HepG2 (cell line): ENCODE results near the gene EPB41L2. TPM values are rescaled to one million over a fixed set of nuclear protein-coding genes. Genes with fewer than 3 reads are reported as not detected.
A peak's percentile ranks its signal among the peaks of the same experiment; 100 is the strongest.

Experiments
- CBX1 ChIP-seq: IDR thresholded peaks from one replicate; pipeline ENCODE4 v1.6.1; 2016; ENCODE audit warnings: antibody characterized with exemption, low read depth
- DNMT1 ChIP-seq: sonication (generic); formaldehyde crosslinking; IDR thresholded peaks from 2 replicates; pipeline ENCODE4 v1.5.1; 2020; ENCODE audit warnings: mild to moderate bottlenecking, missing genetic modification reagents
- ERF ChIP-seq: IDR thresholded peaks from 2 replicates; pipeline ENCODE4 v1.6.1; 2018; ENCODE audit warnings: missing biosample characterization, missing genetic modification reagents
- ETS1 ChIP-seq: sonication (generic); formaldehyde crosslinking; IDR thresholded peaks from 2 replicates; pipeline ENCODE4 v1.4.0; 2020; ENCODE audit warnings: missing genetic modification reagents
- HNF4A ChIP-seq: sonication (generic); formaldehyde crosslinking; IDR thresholded peaks from 2 replicates; pipeline ENCODE4 v1.4.0; 2020; ENCODE audit warnings: missing genetic modification reagents
- NCOR1 ChIP-seq: fragments of 200-600 bp; sonication (generic); IDR thresholded peaks from 2 replicates; pipeline ENCODE4 v1.7.0; 2017; ENCODE audit warnings: antibody characterized with exemption, low read length, borderline replicate concordance
- NFE2L1 ChIP-seq: sonication (generic); formaldehyde crosslinking; IDR thresholded peaks from 2 replicates; pipeline ENCODE4 v1.4.0; 2020; ENCODE audit warnings: missing genetic modification reagents, mild to moderate bottlenecking, borderline replicate concordance
- RFXANK ChIP-seq: IDR thresholded peaks from 2 replicates; pipeline ENCODE4 v1.6.1; 2016
- SIX1 ChIP-seq: sonication (generic); formaldehyde crosslinking; IDR thresholded peaks from 2 replicates; pipeline ENCODE4 v1.4.0; 2020; ENCODE audit warnings: missing genetic modification reagents, borderline replicate concordance
- SNAI1 ChIP-seq: sonication (generic); formaldehyde crosslinking; IDR thresholded peaks from 2 replicates; pipeline ENCODE4 v1.5.0; 2020; ENCODE audit warnings: mild to moderate bottlenecking, missing genetic modification reagents, borderline replicate concordance
- SOX5 ChIP-seq: IDR thresholded peaks from 2 replicates; pipeline ENCODE4 v1.6.1; 2016; ENCODE audit warnings: borderline replicate concordance
- ZBTB49 ChIP-seq: sonication (generic); formaldehyde crosslinking; IDR thresholded peaks from 2 replicates; pipeline ENCODE4 v1.4.0; 2020; ENCODE audit warnings: missing genetic modification reagents, borderline replicate concordance
- ZBTB7B ChIP-seq: sonication (generic); formaldehyde crosslinking; IDR thresholded peaks from 2 replicates; pipeline ENCODE4 v1.4.0; 2020; ENCODE audit warnings: missing genetic modification reagents
- ZNF17 ChIP-seq: sonication (generic); formaldehyde crosslinking; IDR thresholded peaks from 2 replicates; pipeline ENCODE4 v1.5.0; 2020; ENCODE audit warnings: mild to moderate bottlenecking, missing genetic modification reagents
- ZNF180 ChIP-seq: sonication (generic); formaldehyde crosslinking; IDR thresholded peaks from 2 replicates; pipeline ENCODE4 v1.4.0; 2020; ENCODE audit warnings: low read depth, missing genetic modification reagents, borderline replicate concordance
- ZNF335 ChIP-seq: sonication (generic); formaldehyde crosslinking; IDR thresholded peaks from 2 replicates; pipeline ENCODE4 v1.4.0; 2020; ENCODE audit warnings: missing genetic modification reagents
- ZNF550 ChIP-seq: sonication (generic); formaldehyde crosslinking; IDR thresholded peaks from 2 replicates; pipeline ENCODE4 v1.4.0; 2020; ENCODE audit warnings: mild to moderate bottlenecking, missing genetic modification reagents, borderline replicate concordance
- ZNF878 ChIP-seq: sonication (generic); formaldehyde crosslinking; IDR thresholded peaks from 2 replicates; pipeline ENCODE4 v1.8.1; 2023; ENCODE audit warnings: mild to moderate bottlenecking, missing genetic modification reagents, moderate library complexity
- ZNF883 ChIP-seq: sonication (generic); formaldehyde crosslinking; IDR thresholded peaks from 2 replicates; pipeline ENCODE4 v1.5.1; 2020; ENCODE audit warnings: mild to moderate bottlenecking, missing genetic modification reagents; ENCODE audit errors: not compliant biosample characterization
- ZSCAN9 ChIP-seq: IDR thresholded peaks from 2 replicates; pipeline ENCODE4 v1.6.1; 2016; ENCODE audit warnings: borderline replicate concordance
- polyA plus RNA-seq, 8 experiments: library from polyadenylated mRNA; depleted of rRNA in 3 of 8; stranded (reverse) in 7 of 8; unstranded in 1 of 8; fragments of >200 nt; fragmentation: Illumina TruSeq in 4 of 8; extraction: Trizol in 4 of 8; gene quantifications; 2 replicates each; pipeline versions ENCODE4 v1.2.1 to v1.2.3, GENCODE V29; 2011 to 2016; ENCODE audit warnings: low read depth in 4 of 8, missing spikeins in 1 of 8, mixed read lengths in 1 of 8; ENCODE audit not compliant: insufficient read depth in 1 of 8
- total RNA-seq, 5 experiments: library from RNA; depleted of rRNA; stranded (reverse); fragments of >200 nt; fragmentation: Illumina TruSeq; extraction: Trizol; gene quantifications; 2 replicates each; pipeline ENCODE4 v1.2.3, GENCODE V29; 2016; ENCODE audit warnings: low read depth in 1 of 5
- TF ChIP-seq, protein P1 (sequence below): sonication (generic); formaldehyde crosslinking; IDR thresholded peaks from 2 replicates; pipeline ENCODE4 v1.4.0; 2020; ENCODE audit warnings: missing genetic modification reagents, borderline replicate concordance

EPB41L2 gene
- total and polyA plus RNA-seq, 2 of the 13 experiments (the other 11 are each of a cell fraction or from before 2014, with no cell fraction given): 41.7 to 56.4 TPM

- TF ChIP-seq SOX5 (CRISPR knock-in tag): peak; percentile 84
- peak; percentile 80; the same call in 1 of the 2 replicates for TF ChIP-seq SIX1
- TF ChIP-seq, protein P1, sequence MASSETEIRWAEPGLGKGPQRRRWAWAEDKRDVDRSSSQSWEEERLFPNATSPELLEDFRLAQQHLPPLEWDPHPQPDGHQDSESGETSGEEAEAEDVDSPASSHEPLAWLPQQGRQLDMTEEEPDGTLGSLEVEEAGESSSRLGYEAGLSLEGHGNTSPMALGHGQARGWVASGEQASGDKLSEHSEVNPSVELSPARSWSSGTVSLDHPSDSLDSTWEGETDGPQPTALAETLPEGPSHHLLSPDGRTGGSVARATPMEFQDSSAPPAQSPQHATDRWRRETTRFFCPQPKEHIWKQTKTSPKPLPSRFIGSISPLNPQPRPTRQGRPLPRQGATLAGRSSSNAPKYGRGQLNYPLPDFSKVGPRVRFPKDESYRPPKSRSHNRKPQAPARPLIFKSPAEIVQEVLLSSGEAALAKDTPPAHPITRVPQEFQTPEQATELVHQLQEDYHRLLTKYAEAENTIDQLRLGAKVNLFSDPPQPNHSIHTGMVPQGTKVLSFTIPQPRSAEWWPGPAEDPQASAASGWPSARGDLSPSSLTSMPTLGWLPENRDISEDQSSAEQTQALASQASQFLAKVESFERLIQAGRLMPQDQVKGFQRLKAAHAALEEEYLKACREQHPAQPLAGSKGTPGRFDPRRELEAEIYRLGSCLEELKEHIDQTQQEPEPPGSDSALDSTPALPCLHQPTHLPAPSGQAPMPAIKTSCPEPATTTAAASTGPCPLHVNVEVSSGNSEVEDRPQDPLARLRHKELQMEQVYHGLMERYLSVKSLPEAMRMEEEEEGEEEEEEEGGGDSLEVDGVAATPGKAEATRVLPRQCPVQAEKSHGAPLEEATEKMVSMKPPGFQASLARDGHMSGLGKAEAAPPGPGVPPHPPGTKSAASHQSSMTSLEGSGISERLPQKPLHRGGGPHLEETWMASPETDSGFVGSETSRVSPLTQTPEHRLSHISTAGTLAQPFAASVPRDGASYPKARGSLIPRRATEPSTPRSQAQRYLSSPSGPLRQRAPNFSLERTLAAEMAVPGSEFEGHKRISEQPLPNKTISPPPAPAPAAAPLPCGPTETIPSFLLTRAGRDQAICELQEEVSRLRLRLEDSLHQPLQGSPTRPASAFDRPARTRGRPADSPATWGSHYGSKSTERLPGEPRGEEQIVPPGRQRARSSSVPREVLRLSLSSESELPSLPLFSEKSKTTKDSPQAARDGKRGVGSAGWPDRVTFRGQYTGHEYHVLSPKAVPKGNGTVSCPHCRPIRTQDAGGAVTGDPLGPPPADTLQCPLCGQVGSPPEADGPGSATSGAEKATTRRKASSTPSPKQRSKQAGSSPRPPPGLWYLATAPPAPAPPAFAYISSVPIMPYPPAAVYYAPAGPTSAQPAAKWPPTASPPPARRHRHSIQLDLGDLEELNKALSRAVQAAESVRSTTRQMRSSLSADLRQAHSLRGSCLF (CRISPR knock-in tag): no peak
- TF ChIP-seq CBX1: peak; percentile 94
- TF ChIP-seq HNF4A (CRISPR knock-in tag): peak; percentile 97
- TF ChIP-seq ZBTB49 (CRISPR knock-in tag): no peak
- TF ChIP-seq ZSCAN9 (CRISPR knock-in tag): peak; percentile 85; the same call in 1 of the 2 replicates
- TF ChIP-seq ZBTB7B (CRISPR knock-in tag): peak; percentile 80; the same call in 1 of the 2 replicates
- TF ChIP-seq SNAI1 (CRISPR knock-in tag): no peak
- no peak for TF ChIP-seq ZNF180 (CRISPR knock-in tag)
- TF ChIP-seq DNMT1 (CRISPR knock-in tag): no peak
- TF ChIP-seq ETS1: no peak
- no peak for TF ChIP-seq ZNF17 (CRISPR knock-in tag)
- TF ChIP-seq NFE2L1 (CRISPR knock-in tag): no peak
- peak; percentile 93 for TF ChIP-seq NCOR1
- no peak for TF ChIP-seq ZNF550 (CRISPR knock-in tag)
- no peak for TF ChIP-seq ZNF878 (CRISPR knock-in tag)
- TF ChIP-seq RFXANK (CRISPR knock-in tag): no peak
- TF ChIP-seq ERF (CRISPR knock-in tag): 0 out of 2 replicates have a peak, but pooled peaks have one; percentile 29
- no peak for TF ChIP-seq ZNF335 (CRISPR knock-in tag)
- TF ChIP-seq ZNF883: no peak
Observed at GRCh38 chr6:130827247-130828149, 235.5 kb downstream of the EPB41L2 start, which contains the start of gene SMLR1 (continued).
